Prostate gland (tissue), 2 donors: Measurements from ENCODE around the gene ZNF366.

ENCODE experiments used
- POLR2AphosphoS5 ChIP-seq: sonication (generic); formaldehyde crosslinking; IDR thresholded peaks from one replicate; pipeline ENCODE4 v1.6.1; 2017; ENCODE audit warnings: antibody characterized with exemption
- TF ChIP-seq, protein P1 (sequence below), 4 experiments: fragments of 200-600 bp in 2 of 4; fragments of 450-650 bp in 2 of 4; sonication (generic) in 2 of 4; IDR thresholded peaks; 1 replicate in 3 of 4; 2 replicates in 1 of 4; pipeline ENCODE4 v1.5.1; 2016 to 2019; ENCODE audit warnings: antibody characterized with exemption in 4 of 4, mild to moderate bottlenecking in 2 of 4, moderate library complexity in 2 of 4

DNA sequence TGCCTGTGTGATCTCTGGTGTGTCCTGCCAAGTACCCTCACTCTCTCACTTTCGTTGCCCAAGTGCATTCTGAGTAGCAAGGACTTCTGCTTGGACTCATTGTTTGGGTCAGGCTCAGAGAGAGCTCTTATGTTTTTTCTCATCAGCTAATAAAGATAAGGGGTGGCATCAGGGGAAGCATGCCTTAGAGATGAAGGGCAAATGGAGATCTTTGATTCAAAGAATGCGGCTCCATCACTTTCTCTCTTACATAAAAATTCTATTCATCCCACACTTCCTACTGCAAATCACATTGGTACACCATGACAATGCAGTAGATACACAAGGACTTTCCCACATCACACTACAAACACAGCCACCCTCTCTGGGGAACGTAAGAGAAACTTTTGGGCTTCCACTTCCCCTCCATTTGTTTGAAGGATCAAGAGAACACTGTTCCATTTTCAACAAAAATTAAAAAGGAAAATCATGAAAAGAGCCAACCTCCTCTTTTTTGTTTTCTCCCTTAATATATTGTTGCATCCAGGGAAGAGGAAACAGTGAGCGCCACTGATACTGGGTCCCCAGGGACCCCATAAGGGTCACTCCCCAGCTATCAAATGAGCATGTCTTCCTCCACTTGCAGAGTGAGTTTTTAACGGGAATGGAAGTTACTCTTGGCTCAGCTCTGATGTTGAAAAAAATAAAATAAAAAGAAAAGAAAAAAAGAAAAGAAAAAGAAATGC, 73.0 kb downstream of the ZNF366 start:
- TF ChIP-seq, protein P1, sequence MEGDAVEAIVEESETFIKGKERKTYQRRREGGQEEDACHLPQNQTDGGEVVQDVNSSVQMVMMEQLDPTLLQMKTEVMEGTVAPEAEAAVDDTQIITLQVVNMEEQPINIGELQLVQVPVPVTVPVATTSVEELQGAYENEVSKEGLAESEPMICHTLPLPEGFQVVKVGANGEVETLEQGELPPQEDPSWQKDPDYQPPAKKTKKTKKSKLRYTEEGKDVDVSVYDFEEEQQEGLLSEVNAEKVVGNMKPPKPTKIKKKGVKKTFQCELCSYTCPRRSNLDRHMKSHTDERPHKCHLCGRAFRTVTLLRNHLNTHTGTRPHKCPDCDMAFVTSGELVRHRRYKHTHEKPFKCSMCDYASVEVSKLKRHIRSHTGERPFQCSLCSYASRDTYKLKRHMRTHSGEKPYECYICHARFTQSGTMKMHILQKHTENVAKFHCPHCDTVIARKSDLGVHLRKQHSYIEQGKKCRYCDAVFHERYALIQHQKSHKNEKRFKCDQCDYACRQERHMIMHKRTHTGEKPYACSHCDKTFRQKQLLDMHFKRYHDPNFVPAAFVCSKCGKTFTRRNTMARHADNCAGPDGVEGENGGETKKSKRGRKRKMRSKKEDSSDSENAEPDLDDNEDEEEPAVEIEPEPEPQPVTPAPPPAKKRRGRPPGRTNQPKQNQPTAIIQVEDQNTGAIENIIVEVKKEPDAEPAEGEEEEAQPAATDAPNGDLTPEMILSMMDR (IDR thresholded peaks at IDR 0.05), result no peak
- TF ChIP-seq POLR2AphosphoS5, result no peak
